Measurements from ENCODE around the gene SAE1.

The SAE1 gene

GRCh38 chr19:47187797-47188196 is 57.2 kb downstream of the SAE1 start:
- no peak for DNase-seq (ENCODE audit: low read depth, low spot score)
- in situ Hi-C loops (cut with HindIII; ENCODE audit: low sequenced_read_pairs): no loop called here
- no peak for TF ChIP-seq CTCF (IDR thresholded peaks at IDR 0.05; ENCODE audit: low read depth, low read length)
- no peak overlapping the region for H3K4me3 ChIP-seq (ENCODE audit: low read depth, low read length)

GRCh38 chr19:47188507-47189033 is 57.9 kb downstream of the SAE1 start:
- no peak for TF ChIP-seq CTCF (IDR thresholded peaks at IDR 0.05; ENCODE audit: low read depth, low read length)
- DNase-seq (ENCODE audit: low read depth, low spot score): no peak
- H3K4me3 ChIP-seq (ENCODE audit: low read depth, low read length): no peak overlapping the region
- in situ Hi-C loops (cut with HindIII; ENCODE audit: low sequenced_read_pairs): no loop called here

GRCh38 chr19:47190167-47190727 is 59.6 kb downstream of the SAE1 start:
- no peak overlapping the region for H3K4me3 ChIP-seq (ENCODE audit: low read depth, low read length)
- TF ChIP-seq CTCF (IDR thresholded peaks at IDR 0.05; ENCODE audit: low read depth, low read length): no peak
- in situ Hi-C loops (cut with HindIII; ENCODE audit: low sequenced_read_pairs): no loop called here
- DNase-seq (ENCODE audit: low read depth, low spot score): peak; percentile 89

- no peak overlapping the region for H3K4me3 ChIP-seq (ENCODE audit: low read depth, low read length)
- in situ Hi-C loops (cut with HindIII; ENCODE audit: low sequenced_read_pairs): no loop called here
- no peak for DNase-seq (ENCODE audit: low read depth, low spot score)
- TF ChIP-seq CTCF (IDR thresholded peaks at IDR 0.05; ENCODE audit: low read depth, low read length): no peak
Measured at GRCh38 chr19:47195434-47195833, 64.8 kb downstream of the SAE1 start.

GRCh38 chr19:47197141-47197540 is 66.5 kb downstream of the SAE1 start:
- no peak for TF ChIP-seq CTCF (IDR thresholded peaks at IDR 0.05; ENCODE audit: low read depth, low read length)
- H3K4me3 ChIP-seq (ENCODE audit: low read depth, low read length): no peak overlapping the region
- DNase-seq (ENCODE audit: low read depth, low spot score): no peak
- in situ Hi-C loops (cut with HindIII; ENCODE audit: low sequenced_read_pairs): no loop called here

- TF ChIP-seq CTCF (IDR thresholded peaks at IDR 0.05; ENCODE audit: low read depth, low read length): no peak
- H3K4me3 ChIP-seq (ENCODE audit: low read depth, low read length): no peak overlapping the region
- in situ Hi-C loops (cut with HindIII; ENCODE audit: low sequenced_read_pairs): no loop called here
- no peak for DNase-seq (ENCODE audit: low read depth, low spot score)
Measured at GRCh38 chr19:47200530-47200929, 69.9 kb downstream of the SAE1 start.
